HG03558 (cell line): ENCODE data around the gene KDM6A.

Experiments used
- ATAC-seq: cut with Tn5 transposase; IDR thresholded peaks from one replicate; pipeline ENCODE4 v1.9.1; 2021; ENCODE audit warnings: moderate number of reproducible peaks; ENCODE audit not compliant: unreplicated experiment; ENCODE audit errors: extremely low read depth

KDM6A gene

DNA sequence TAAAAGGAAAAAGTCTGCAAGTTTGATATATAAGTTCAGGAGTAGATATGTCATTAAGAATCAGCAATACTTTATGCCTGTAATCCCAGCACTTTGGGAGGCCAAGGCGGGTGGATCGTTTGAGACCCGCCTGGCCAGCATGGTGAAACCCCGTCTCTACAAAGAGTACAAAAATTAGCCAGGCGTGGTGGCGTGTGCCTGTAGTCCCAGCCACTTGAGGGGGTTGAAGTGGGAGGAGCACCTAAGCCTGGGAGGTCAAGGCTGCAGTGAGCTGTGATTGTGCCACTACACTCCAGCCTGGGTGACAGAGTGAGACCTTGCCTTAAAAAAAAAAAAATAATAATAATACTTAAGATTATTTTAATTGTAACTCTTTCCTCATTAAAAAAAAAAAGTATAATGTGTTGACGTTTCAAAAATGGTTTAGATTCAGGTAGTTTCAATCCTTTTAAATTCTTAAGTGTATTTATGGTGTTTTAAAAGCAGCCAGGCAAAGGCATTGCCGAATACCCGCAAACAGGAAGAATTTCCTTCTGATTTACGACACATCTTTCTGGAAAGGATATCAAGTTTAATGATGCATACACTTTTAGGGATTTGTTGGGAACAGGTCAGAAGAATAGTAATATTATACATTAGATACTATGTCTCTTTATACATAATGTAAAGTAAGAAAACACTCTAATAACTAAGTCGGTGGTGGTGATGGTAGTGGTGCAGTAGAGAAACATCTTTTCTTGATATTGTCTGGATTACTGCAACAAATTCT lies 80.9 kb downstream of the KDM6A start:
- ATAC-seq = no peak

GRCh38 chrX:44954562-44954961 lies 81.6 kb downstream of the KDM6A start:
- ATAC-seq = no peak

DNA sequence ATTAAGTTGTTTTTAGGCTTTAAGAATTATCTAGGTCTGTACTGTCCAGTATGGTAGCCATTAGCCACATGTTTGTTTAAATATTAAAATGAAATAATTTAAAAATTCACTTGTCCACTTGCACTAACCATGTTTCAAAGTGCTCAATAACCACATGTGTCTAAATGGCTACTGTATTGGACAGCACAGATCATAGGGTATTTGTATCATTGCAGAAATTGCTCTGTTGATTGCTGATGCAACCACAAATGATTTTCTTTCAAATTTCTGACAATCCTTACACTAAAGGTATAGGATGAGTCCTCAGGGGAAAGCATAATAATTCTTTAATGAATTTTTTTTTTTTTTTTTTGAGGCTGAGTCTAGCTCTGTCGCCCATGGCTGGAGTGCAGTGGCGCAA lies 84.9 kb downstream of the KDM6A start:
- ATAC-seq = no peak

GRCh38 chrX:44958480-44958879 lies 85.5 kb downstream of the KDM6A start:
- no peak for ATAC-seq

DNA sequence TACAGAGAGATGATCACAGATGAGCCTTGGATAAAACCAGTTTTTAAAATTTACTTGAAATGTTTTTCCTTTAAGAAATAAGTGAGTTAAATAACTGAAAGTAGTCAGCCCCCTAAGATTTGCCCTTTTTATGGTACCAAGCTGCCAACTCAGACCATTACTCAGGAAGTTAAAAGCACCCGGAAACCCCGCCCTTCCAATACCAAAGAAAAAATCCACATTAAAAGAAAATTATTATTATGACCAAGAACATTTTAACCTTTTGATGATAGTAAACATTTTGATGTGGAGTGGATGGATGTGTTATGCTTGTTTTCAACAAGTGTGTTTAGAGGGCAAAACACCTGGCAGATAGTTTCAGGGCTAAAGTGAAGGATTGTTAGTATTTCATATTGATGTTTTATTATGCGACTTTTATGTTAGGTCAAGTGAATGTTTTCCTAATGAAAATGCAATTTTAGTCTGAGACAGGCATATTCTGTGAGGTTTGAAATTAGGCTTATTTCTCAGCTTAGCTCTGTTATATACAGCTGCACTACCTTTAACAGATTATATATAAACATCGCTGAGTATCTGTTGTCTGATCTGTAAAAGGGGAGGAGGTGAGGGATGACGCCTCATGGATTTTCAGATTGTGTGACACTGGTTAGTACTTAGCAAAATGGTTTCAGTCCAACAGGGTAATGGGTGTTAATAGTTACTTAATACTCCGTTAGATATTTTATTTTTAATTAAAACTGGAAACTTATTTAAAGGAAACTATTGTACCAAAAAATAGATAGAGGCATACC lies 89.0 kb downstream of the KDM6A start:
- no peak for ATAC-seq

- ATAC-seq = no peak
Observed at GRCh38 chrX:44962944-44963343, 90.0 kb downstream of the KDM6A start.

- no peak for ATAC-seq
Observed at GRCh38 chrX:44967221-44967620, 94.2 kb downstream of the KDM6A start.

DNA sequence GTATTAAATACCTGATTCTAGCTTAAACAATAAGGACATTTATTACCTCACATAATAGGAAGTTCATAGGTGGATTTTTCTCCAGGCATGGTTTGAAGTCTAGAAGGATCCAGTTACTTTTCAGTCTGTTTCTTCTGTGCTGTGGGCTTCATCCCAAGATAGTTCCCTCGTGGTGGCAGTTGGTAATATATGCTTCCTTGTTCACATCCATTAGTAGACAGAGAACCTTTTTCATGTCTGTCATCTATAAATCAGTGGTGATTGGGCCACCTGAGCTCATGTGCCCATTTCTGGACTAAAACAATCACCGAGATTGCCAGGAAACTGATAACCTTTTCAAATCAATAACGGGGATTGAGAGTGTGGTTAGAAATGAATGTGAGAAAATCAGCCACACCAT lies 97.7 kb downstream of the KDM6A start:
- ATAC-seq = no peak

GRCh38 chrX:44971674-44972073 lies 98.7 kb downstream of the KDM6A start:
- ATAC-seq = no peak

GRCh38 chrX:44972132-44972531 lies 99.1 kb downstream of the KDM6A start:
- ATAC-seq = no peak

GRCh38 chrX:44973420-44973932 lies 100.5 kb downstream of the KDM6A start:
- no peak for ATAC-seq

- ATAC-seq = no peak
Observed at GRCh38 chrX:44974451-44974850, 101.5 kb downstream of the KDM6A start.

DNA sequence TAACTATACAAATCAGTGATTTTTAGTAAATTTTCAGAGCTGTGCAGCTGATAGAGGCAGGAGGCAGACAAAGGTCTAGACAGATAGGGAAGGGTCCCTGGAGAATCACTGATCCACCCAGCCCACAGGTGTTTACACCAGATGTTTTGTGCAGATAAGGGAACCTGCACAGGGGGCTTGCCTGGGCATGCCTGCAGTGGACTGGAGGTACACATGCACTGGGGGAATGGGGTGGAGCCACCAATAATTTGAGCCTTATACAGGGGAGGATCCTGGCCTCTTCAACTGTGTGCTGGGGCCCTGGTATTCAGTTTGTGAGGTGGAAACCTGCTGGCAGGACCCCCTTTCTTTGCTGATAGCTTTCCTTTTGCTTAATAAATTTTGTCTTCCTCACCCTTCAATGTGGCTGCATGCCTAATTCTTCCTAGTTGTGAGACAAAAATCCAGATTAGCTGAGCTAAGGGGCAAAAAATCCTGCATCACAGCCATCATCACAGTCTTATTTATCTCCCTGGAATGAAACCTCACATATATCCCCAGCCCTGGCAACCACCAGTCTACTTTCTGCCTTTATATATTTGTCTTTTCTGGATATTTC lies 102.8 kb downstream of the KDM6A start:
- ATAC-seq = no peak

GRCh38 chrX:44978976-44979375 lies 106.0 kb downstream of the KDM6A start:
- no peak for ATAC-seq

DNA sequence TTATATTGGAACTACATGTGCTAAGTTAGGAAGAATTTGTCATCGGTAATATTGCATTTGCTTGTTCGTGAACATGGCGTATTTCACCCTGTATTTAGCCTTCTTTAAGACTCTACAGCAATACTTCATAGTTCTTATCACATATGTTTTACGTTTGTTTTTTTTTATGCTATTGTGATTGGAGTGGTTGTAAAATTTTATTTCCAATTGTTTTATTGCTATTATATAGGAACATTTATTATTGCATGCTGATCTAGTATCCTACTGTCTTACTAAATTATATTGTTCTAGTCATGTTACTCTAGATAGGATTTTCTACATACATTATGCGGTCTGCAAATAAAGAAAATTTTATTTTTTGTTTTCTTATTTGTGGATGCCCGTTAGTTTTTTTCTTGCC lies 107.4 kb downstream of the KDM6A start:
- no peak for ATAC-seq

GRCh38 chrX:44980883-44981282 lies 107.9 kb downstream of the KDM6A start:
- no peak for ATAC-seq

DNA sequence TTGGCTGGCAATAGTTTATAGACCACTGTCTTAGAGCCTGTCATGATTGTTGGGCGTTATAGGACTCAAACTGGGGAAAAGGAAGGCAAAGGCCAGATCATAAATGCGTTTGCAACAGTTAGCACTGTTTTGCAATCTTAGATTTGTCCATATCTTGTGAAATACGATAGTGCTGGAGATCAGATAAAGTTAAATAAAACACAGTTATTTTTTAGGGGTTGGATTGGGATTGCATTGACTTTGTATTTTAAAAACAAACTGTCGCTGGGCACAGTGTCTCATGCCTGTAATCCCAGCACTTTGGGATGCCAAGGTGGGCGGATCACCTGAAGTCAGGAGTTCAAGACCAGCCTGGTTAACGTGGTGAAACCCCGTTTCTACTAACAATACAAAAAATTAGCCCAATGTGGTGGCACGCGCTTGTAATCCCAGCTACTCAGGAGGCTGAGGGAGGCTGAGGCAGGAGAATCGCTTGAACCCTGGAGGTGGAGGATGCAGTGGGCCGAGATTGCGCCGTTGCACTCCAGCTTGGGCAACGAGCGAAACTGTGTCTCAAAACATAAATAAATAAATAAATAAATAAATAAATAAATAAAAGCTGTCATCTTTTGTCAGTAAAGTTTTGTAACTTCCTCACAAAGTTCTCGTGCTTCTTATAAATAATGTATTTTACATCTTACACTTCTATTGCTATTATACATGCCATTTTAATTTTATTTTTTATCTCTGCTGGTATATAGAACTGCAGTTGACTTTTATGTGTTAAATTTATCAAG lies 117.2 kb downstream of the KDM6A start:
- ATAC-seq = no peak

DNA sequence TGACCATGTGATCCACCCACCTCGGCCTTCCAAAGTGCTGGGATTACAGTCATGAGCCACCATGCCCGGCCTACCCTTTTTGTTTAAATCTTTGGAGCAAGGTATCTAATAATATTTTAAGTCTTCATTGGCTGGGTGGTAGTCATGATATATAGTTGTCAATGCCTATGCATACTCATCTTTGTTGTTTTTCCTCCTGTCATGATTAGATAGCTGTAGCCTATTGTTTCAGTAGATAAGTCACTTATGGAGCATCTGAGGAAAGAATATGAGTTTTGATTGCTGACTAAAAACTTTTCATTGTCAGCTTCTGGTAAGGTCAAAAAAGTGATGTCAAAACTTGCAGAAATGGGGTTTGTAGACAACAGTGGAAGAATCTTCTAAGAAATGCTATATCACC lies 119.8 kb downstream of the KDM6A start:
- ATAC-seq = no peak

GRCh38 chrX:44996277-44996676 lies 123.3 kb downstream of the KDM6A start:
- ATAC-seq = no peak

DNA sequence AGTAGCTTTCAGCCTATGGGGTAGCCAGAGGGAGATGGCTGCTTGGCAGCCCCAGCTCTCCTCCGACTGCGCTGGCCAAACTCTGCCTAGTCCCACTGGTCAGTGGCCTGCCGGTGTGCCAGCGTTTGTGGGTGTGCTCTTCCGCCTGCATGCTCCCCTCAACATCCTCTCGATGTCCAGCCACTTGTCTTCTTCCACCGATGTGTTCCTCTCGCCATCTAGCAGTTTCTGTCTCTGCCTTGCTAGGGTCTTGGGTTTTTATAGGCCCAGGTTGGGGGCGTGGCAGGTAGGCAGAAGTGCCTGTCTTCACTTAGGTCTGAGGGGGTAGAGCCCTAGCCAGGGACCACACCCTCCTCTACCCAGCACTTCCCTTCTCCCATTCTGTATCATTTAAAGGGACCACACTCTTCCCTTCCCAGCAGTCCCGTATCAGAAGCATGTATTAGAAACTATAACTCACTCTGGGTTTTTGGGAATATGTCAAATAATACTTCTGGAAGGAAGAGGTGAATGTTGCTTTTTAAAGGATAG lies 124.4 kb downstream of the KDM6A start:
- ATAC-seq = no peak
